Measurements from ENCODE around the gene SULT1B1.

The SULT1B1 gene

DNA sequence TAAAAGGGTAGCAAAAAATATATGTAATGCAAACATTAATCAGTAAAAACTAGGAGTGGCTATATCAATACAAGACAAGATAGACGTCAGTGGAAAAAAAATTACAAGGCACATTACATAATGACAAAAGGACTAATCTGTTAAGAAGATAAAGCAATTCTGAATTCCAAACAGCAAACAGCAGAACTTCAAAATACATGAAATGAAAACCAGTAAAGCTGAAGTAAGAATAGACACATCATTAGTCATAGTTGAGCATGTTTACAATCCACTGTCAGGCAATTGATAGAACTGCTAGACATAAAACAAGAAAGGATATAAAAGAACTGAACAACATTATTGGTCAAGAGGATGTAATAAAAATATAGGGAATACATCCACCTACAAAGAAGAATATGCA lies 12.2 kb downstream of the SULT1B1 start:
- no peak for DNase-seq

DNA sequence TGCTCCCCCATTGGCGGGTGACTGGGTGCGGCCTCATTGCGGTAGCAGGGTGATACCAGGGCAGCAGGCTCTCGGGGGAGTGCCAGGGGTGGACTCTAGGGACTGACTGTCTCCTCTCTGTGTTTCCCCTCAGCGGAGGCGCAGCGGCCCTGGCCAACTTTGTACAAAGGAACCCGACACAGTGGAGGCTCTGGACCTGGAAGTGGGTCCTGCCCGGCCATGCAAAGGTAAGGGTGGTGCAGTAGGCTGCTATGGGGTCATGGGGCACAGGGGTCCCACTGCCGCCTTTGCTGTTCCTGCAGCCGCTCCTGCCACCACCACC lies 16.3 kb downstream of the SULT1B1 start:
- no peak for DNase-seq

DNA sequence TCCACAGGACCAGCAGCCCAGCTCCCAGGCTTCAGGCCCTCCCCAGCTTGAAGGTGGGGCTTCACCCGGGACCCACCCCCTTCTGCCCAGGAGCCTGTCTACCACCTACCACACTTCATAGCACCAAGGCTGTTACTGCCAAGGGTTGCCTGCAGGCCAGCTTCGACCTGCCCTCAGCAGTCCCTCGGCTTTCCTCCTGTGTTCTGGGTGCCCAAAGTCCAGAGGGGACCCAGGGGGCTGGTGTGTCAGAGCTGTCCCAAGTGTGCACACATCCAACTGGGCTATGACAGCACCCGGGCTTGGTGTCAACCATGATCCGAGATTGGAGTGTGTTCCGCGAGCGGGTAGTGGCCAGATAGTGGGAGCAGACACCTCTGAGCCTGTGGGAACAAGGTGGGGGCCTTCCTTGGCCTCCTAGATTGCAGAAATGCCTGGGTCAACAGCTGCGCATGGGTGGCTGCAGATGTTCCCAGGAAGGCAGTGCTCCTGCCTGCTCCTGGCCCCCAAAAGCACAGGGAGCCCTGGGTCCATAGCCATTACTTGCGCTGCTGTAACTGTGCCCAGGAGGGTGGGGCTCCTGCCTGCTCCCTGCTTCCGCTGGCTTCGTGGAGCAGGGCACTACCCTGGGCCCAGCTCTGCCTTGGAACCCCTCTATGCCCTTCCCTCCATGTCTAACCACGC lies 16.8 kb downstream of the SULT1B1 start:
- DNase-seq = no peak

DNA sequence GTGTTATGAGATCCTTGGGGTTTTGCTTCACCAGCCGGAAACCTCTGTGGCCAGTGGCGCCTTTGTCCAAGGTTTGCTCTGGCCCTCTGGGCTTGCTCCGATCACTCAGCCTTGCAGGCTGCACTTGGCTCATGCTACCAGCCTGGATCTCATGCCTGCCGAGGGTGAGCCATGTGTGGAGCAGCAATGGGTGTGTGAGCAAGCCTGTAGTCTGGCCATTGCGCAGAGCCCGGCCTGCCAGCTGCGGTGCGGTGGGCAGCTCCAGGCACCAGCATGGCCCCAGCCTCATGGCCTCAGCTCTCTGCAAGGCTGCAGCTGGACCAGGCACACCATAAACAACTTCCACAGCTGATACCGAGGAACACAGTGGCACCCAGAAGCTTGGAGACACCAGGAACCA lies 17.8 kb downstream of the SULT1B1 start:
- no peak for DNase-seq

GRCh38 chr4:69738872-69739271 lies 21.5 kb downstream of the SULT1B1 start:
- no peak for DNase-seq

- no peak for DNase-seq
Measured at GRCh38 chr4:69735119-69735518, 25.3 kb downstream of the SULT1B1 start.

DNA sequence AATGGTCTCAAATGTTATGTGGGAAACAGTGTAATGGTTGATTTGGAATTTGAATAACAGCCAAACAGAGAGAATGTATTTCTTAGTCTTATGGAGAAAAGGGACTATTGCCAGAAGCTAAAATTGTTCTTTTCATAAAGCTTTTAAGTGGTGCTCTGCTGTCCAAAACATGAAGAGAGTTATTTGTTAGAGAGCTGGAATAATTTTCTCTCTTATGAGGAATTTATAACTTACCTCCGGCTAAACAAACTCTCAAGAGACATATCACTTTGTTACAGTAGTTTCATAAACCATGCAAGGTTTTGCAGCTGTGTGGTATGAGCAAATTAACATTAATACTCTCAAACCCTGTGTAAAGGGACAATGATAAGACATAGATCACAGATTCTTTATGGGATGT lies 28.6 kb downstream of the SULT1B1 start:
- DNase-seq = no peak

GRCh38 chr4:69731241-69731640 lies 29.2 kb downstream of the SULT1B1 start:
- DNase-seq = no peak

- DNase-seq = no peak
Measured at GRCh38 chr4:69730002-69730401, 30.4 kb downstream of the SULT1B1 start.

DNA sequence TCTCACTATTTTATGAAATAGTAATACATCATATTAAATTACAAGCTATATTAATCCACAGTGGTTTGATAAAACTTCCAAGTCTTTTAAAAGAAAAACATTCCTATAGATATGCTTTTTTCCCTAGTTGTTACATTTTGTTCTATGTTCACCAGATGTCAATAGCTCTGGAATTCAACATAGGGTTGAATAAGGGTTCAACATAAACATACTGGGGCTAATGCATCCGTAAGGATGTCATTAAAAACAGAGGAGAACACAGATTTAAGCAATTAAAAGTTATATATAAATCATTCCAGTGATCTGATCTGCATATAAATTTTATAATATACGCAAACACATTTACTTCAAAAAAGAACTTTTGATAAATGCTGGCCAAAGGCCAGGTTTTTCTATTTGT lies 32.5 kb downstream of the SULT1B1 start:
- no peak for DNase-seq

GRCh38 chr4:69727426-69727825 lies 33.0 kb downstream of the SULT1B1 start:
- no peak for DNase-seq

DNA sequence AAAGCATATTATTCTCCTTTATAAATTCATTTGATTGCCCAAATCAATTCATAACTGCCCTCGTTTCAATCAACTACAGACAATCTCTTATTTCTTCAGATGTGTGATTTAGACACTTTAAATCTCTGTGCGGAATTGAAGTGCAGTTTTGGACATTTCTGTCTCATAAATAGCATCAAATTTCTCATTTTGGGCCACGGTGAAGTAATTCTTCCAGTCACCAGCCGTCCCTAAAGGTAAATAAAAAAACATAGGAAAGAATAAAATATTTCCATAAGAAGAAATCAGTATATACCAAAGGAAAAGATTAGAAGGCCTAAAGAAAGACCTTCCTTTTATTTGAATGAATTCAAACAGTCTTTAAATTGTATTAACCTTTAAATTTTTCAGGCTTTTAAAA lies 33.4 kb downstream of the SULT1B1 start:
- no peak for DNase-seq

GRCh38 chr4:69718396-69719271 lies 41.8 kb downstream of the SULT1B1 start:
- DNase-seq = no peak

DNA sequence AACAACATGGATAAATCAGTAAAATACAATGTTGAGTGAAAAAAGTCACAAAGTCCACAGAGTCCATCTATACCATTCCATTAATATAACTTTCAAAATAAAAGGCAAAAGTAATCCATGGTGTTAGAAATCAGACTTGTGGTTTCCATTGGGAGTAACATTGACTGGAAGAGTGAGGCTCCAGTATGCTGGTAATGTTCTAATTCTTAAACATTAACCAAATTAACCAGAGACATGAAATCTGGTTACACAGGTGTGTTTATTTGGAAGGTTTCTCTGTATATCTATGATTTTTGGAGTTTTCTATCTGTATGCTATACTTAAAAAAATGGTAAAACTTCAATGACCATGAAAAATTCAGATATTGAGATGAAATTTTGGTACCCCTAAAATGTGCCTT lies 42.6 kb downstream of the SULT1B1 start:
- no peak for DNase-seq

DNA sequence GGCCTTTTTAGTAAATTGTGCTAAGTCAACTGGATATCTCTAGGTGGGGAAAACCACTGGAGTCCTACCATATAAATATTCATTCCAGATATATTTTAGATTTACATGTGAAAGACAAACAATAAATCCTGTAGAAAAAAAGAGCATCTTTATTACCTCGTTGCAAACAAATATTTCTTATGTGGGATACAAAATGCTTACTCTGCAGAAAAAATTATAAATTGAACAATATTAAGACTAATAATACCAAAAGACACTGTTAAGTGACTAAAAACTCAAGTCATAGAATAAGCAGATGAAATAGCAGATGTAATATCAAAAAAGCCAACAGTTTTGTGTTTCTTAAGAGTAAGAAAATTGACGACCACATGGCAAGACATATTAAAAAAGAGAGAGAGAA lies 43.8 kb downstream of the SULT1B1 start:
- DNase-seq = no peak

DNA sequence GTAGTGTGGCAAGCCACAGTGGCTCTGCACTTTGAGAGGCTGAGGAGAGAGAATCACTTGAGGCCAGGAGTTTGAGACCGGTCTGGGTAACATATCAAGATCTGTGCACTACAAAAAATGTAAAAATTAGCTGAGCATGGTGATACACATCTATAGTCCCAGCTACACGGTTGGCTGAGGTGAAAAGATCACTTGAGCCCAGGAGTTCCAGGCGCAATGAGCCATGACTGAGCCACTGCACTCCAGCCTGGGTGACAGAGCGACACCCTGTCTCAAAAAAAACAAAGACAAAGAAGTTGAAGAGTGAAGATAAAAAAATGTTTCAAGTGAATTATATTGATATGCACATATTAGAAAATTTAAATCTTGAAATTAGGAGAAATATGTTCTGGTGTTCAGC lies 46.3 kb downstream of the SULT1B1 start:
- DNase-seq = no peak

GRCh38 chr4:69713593-69713992 lies 46.8 kb downstream of the SULT1B1 start:
- no peak for DNase-seq

DNA sequence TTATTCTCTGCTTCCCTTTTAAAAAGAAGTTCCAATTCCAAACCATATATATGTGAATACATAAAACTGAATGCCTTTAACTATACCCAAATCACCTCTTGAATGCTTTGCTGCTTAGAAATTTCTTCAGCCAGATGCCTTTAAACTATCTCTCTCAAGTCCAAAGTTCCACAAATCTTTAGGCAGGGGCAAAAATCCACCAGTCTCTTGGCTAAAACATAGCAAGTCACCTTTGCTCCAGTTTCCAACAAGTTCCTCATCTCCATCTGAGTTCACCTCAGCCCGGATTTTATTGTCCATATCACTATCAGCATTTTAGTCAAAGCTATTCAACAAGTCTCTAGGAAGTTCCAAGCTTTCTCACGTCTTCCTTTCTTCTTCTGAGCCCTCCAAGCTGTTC lies 49.8 kb downstream of the SULT1B1 start:
- no peak for DNase-seq

- DNase-seq = no peak
Measured at GRCh38 chr4:69708211-69708610, 52.2 kb downstream of the SULT1B1 start.

DNA sequence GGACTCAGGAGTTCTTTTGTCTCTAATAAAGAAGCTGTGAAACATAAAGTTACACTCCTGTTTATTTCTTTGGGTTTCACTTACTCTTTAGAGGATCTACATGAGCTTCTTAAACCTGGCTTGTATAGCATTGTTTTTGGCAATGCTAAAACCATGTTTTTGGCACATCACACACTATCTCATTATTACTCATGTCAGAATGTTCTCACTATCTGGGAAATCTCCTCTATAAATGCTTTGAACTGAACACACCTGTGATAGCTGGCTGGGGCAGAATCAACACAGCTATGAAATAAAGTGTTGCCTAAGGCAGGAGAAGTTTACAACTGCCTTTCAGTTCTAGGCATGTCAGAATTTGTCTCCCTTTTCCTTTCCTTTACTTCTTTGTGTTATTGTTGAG lies 52.6 kb downstream of the SULT1B1 start:
- DNase-seq = no peak

DNA sequence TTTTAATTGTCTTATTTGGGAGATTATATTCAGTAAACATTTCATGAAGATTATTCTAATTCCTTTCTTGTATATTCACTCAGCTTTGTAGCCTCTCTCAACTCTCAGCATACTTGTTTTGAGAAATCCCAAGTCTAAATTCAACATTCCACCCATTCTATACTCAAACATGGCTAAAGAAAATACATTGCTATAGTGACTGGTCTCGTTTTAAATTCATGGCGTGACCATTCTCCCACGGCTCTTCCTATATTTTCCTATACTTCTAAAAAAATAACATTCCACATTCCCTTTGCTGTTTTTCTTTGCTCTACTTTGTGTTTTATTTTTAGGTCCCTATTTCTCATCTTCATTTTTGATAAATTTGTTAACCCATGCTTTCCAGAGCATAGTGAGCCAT lies 58.2 kb downstream of the SULT1B1 start:
- no peak for DNase-seq

GRCh38 chr4:69701696-69702095 lies 58.7 kb downstream of the SULT1B1 start:
- DNase-seq = no peak

GRCh38 chr4:69697536-69698242 lies 62.7 kb downstream of the SULT1B1 start:
- DNase-seq = no peak

DNA sequence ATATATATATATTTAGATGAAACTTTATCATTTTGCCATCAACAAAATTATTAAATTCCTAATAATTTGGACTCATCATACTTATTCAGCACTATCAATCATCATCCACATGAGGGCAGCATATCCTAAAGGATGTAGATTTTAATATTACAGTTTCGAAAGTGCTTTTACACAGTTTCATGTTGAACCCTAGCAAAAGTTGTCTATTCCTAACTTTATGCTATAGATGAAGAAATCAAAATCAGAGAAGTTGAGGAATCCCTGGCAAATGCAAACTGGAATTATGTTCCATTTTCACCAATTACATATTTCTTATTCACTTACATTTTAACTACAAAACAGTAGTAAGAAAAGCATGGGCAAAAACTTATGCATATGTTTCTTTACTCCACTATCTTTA lies 70.8 kb downstream of the SULT1B1 start:
- DNase-seq = no peak

Measured in DMS 273 treated with DMSO at 0.1 percent for 48 hours (cell line).